ENCODE data around the gene SESN2.
A peak's percentile ranks its signal among the peaks of the same experiment; 100 is the strongest.

SESN2 gene

GRCh38 chr1:28259252-28259933, at the start of gene SESN2:
Gene SESN2 (plus strand): TSS chr1:28259518. CDS start chr1:28259848, 330 bp downstream.
- DNase-seq: peak; percentile 83

- DNase-seq: no peak
Measured at GRCh38 chr1:28209700-28210099, 49.6 kb upstream of the SESN2 start.

GRCh38 chr1:28213315-28213714, 46.0 kb upstream of the SESN2 start:
- no peak for DNase-seq

GRCh38 chr1:28229089-28229488, 30.2 kb upstream of the SESN2 start:
- no peak for DNase-seq

GRCh38 chr1:28229996-28230395, 29.3 kb upstream of the SESN2 start:
- DNase-seq: no peak

- DNase-seq: peak; percentile 89
Measured at GRCh38 chr1:28232558-28233263, 26.6 kb upstream of the SESN2 start, which contains the start of gene DNAJC8. Gene DNAJC8 (minus strand): TSS chr1:28233029. CDS start chr1:28232998, 31 bp downstream.

- DNase-seq: no peak
Measured at GRCh38 chr1:28233264-28233606, 26.1 kb upstream of the SESN2 start.

- peak; percentile 97 for DNase-seq
Measured at GRCh38 chr1:28235755-28236655, 23.3 kb upstream of the SESN2 start, which contains the start of gene ATP5IF1. Gene ATP5IF1 (plus strand): TSS chr1:28236124. CDS start chr1:28236184, 60 bp downstream.

GRCh38 chr1:28236656-28237322, 22.5 kb upstream of the SESN2 start:
- no peak for DNase-seq

GRCh38 chr1:28239004-28239403, 20.3 kb upstream of the SESN2 start:
- DNase-seq: no peak

GRCh38 chr1:28240024-28240423, 19.3 kb upstream of the SESN2 start:
- no peak for DNase-seq

GRCh38 chr1:28241638-28242241, 17.6 kb upstream of the SESN2 start:
- no peak for DNase-seq

- no peak for DNase-seq
Measured at GRCh38 chr1:28243685-28244311, 15.5 kb upstream of the SESN2 start.

GRCh38 chr1:28244549-28245251, 14.6 kb upstream of the SESN2 start:
- DNase-seq: no peak

GRCh38 chr1:28246427-28246832, 12.9 kb upstream of the SESN2 start:
- DNase-seq: no peak

GRCh38 chr1:28247612-28248272, 11.6 kb upstream of the SESN2 start:
- no peak for DNase-seq

- peak; percentile 50 for DNase-seq
Measured at GRCh38 chr1:28248273-28249012, 10.9 kb upstream of the SESN2 start.

- DNase-seq: peak; percentile 30
Measured at GRCh38 chr1:28249013-28249865, 10.1 kb upstream of the SESN2 start.

GRCh38 chr1:28249866-28250295, 9.4 kb upstream of the SESN2 start:
- DNase-seq: no peak

Data from SHP77 treated with DMSO at 0.1 percent for 48 hours (cell line).